ENCODE data around the gene RPL7A. TPM values are rescaled to one million over a fixed set of nuclear protein-coding genes. Genes with fewer than 3 reads are reported as not detected.
A peak's percentile ranks its signal among the peaks of the same experiment; 100 is the strongest.

The RPL7A gene
- total and polyA plus RNA-seq, 2 of the 13 experiments (the other 11 are each of a cell fraction or from before 2014, with no cell fraction given), result 2,401 to 2,938 TPM

DNA sequence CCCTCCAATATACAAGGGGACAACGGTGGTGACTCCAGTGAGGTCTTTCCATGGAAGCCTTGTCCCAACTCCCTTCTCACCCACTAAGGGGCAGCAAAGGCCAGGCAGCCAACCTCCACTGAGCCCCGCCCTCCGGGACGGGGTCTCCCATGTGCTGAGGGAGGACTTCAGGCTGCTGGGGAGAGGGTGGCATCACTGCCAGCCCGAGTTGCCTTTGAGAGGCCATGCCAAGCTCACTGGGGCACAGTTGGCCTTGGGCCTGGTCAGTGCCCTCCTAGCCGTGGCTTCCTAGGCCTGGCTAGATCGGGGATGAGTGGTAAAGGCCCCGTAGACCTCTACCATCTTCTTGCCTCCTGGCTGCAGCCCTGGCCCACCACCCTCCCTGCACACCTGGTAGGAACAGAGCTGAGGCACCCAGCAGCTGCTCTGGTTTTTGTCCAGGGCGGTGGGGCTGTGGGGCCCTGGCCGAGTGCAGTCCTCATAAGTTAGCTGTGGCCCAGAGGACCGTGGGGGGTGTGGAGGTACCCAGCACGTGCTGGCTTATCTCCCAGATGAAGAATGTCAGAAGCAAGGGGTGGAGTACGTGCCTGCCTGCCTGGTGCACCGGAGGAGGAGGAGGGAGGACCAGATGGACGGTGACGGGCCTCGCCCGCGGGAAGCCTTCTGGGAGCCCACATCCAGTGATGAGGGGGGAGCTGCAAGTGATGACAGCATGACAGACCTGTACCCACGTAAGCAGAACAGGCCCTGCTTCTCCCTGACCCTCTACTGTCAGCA lies 11.6 kb downstream of the RPL7A start (continued):
- TF ChIP-seq, protein P1, sequence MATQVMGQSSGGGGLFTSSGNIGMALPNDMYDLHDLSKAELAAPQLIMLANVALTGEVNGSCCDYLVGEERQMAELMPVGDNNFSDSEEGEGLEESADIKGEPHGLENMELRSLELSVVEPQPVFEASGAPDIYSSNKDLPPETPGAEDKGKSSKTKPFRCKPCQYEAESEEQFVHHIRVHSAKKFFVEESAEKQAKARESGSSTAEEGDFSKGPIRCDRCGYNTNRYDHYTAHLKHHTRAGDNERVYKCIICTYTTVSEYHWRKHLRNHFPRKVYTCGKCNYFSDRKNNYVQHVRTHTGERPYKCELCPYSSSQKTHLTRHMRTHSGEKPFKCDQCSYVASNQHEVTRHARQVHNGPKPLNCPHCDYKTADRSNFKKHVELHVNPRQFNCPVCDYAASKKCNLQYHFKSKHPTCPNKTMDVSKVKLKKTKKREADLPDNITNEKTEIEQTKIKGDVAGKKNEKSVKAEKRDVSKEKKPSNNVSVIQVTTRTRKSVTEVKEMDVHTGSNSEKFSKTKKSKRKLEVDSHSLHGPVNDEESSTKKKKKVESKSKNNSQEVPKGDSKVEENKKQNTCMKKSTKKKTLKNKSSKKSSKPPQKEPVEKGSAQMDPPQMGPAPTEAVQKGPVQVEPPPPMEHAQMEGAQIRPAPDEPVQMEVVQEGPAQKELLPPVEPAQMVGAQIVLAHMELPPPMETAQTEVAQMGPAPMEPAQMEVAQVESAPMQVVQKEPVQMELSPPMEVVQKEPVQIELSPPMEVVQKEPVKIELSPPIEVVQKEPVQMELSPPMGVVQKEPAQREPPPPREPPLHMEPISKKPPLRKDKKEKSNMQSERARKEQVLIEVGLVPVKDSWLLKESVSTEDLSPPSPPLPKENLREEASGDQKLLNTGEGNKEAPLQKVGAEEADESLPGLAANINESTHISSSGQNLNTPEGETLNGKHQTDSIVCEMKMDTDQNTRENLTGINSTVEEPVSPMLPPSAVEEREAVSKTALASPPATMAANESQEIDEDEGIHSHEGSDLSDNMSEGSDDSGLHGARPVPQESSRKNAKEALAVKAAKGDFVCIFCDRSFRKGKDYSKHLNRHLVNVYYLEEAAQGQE (IDR thresholded peaks at IDR 0.05; ENCODE audit: borderline replicate concordance in 1 of 2, low read depth in 1 of 2, low read length in 2 of 2), result no peak
- TF ChIP-seq, protein P2, sequence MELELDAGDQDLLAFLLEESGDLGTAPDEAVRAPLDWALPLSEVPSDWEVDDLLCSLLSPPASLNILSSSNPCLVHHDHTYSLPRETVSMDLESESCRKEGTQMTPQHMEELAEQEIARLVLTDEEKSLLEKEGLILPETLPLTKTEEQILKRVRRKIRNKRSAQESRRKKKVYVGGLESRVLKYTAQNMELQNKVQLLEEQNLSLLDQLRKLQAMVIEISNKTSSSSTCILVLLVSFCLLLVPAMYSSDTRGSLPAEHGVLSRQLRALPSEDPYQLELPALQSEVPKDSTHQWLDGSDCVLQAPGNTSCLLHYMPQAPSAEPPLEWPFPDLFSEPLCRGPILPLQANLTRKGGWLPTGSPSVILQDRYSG (CRISPR knock-in tag; IDR thresholded peaks at IDR 0.05), result no peak
- TF ChIP-seq ZNF724P (CRISPR knock-in tag; IDR thresholded peaks at IDR 0.05; ENCODE audit: borderline replicate concordance) (no peak), CCDC6 (CRISPR knock-in tag; IDR thresholded peaks at IDR 0.05) (no peak), TP53 (CRISPR knock-in tag; conservative IDR thresholded peaks at IDR 0.05) (no peak), MEIS1 (CRISPR knock-in tag; IDR thresholded peaks at IDR 0.05; ENCODE audit: borderline replicate concordance) (0 out of 2 replicates have a peak, but pooled peaks have one; percentile 16), CBX5 (CRISPR knock-in tag; IDR thresholded peaks at IDR 0.05; ENCODE audit: borderline replicate concordance) (no peak), ZNF883 (CRISPR knock-in tag; IDR thresholded peaks at IDR 0.05; ENCODE audit: not compliant biosample characterization) (peak; percentile 23), FOXA3 (CRISPR knock-in tag; IDR thresholded peaks at IDR 0.05) (no peak), ZNF75D (CRISPR knock-in tag; IDR thresholded peaks at IDR 0.05; ENCODE audit: borderline replicate concordance) (no peak), XRCC5 (optimal IDR thresholded peaks at IDR 0.05; ENCODE audit: low read length) (no peak), RFXAP (CRISPR knock-in tag; IDR thresholded peaks at IDR 0.05; ENCODE audit: borderline replicate concordance) (no peak), SRF (IDR thresholded peaks at IDR 0.05; ENCODE audit: low read depth, low read length) (no peak), ZSCAN12 (CRISPR knock-in tag; IDR thresholded peaks at IDR 0.05) (no peak), KLF11 (CRISPR knock-in tag; IDR thresholded peaks at IDR 0.05) (no peak)
- TF ChIP-seq, protein P3, sequence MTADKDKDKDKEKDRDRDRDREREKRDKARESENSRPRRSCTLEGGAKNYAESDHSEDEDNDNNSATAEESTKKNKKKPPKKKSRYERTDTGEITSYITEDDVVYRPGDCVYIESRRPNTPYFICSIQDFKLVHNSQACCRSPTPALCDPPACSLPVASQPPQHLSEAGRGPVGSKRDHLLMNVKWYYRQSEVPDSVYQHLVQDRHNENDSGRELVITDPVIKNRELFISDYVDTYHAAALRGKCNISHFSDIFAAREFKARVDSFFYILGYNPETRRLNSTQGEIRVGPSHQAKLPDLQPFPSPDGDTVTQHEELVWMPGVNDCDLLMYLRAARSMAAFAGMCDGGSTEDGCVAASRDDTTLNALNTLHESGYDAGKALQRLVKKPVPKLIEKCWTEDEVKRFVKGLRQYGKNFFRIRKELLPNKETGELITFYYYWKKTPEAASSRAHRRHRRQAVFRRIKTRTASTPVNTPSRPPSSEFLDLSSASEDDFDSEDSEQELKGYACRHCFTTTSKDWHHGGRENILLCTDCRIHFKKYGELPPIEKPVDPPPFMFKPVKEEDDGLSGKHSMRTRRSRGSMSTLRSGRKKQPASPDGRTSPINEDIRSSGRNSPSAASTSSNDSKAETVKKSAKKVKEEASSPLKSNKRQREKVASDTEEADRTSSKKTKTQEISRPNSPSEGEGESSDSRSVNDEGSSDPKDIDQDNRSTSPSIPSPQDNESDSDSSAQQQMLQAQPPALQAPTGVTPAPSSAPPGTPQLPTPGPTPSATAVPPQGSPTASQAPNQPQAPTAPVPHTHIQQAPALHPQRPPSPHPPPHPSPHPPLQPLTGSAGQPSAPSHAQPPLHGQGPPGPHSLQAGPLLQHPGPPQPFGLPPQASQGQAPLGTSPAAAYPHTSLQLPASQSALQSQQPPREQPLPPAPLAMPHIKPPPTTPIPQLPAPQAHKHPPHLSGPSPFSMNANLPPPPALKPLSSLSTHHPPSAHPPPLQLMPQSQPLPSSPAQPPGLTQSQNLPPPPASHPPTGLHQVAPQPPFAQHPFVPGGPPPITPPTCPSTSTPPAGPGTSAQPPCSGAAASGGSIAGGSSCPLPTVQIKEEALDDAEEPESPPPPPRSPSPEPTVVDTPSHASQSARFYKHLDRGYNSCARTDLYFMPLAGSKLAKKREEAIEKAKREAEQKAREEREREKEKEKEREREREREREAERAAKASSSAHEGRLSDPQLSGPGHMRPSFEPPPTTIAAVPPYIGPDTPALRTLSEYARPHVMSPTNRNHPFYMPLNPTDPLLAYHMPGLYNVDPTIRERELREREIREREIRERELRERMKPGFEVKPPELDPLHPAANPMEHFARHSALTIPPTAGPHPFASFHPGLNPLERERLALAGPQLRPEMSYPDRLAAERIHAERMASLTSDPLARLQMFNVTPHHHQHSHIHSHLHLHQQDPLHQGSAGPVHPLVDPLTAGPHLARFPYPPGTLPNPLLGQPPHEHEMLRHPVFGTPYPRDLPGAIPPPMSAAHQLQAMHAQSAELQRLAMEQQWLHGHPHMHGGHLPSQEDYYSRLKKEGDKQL (CRISPR knock-in tag; IDR thresholded peaks at IDR 0.05; ENCODE audit: low read depth), result no peak
- TF ChIP-seq, protein P4, sequence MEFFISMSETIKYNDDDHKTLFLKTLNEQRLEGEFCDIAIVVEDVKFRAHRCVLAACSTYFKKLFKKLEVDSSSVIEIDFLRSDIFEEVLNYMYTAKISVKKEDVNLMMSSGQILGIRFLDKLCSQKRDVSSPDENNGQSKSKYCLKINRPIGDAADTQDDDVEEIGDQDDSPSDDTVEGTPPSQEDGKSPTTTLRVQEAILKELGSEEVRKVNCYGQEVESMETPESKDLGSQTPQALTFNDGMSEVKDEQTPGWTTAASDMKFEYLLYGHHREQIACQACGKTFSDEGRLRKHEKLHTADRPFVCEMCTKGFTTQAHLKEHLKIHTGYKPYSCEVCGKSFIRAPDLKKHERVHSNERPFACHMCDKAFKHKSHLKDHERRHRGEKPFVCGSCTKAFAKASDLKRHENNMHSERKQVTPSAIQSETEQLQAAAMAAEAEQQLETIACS (CRISPR knock-in tag; IDR thresholded peaks at IDR 0.05), result no peak

Data from HepG2 (cell line).